CD4-positive, CD25-positive, alpha-beta regulatory T cell (primary cell): Measurements from ENCODE around the gene KIF21B. TPM values are rescaled to one million over a fixed set of nuclear protein-coding genes. Genes with fewer than 3 reads are reported as not detected.

Source experiments
- ATAC-seq, 2 donors: fragments of 150-1000 bp; cut with Tn5 transposase; one replicate each; pipeline ENCODE4 v1.10.0; 2021; ENCODE audit warnings: low read depth in 2 of 2, moderate number of reproducible peaks in 2 of 2, moderate library complexity in 1 of 2
- DNase-seq, 3 donors: peaks; one replicate each; pipeline versions ENCODE4 v3.0.0 to v3.0.0-alpha.2; 2012 to 2022; ENCODE audit warnings: mixed read lengths in 1 of 3
- H3K27ac ChIP-seq: one replicate; pipeline ENCODE4 v1.7.0; 2013; ENCODE audit warnings: mild to moderate bottlenecking, low read length; ENCODE audit not compliant: insufficient read depth, poor library complexity, severe bottlenecking
- H3K27me3 ChIP-seq: one replicate; pipeline ENCODE4 v1.7.0; 2013; ENCODE audit warnings: low read length; ENCODE audit not compliant: control insufficient read depth, insufficient read depth
- H3K36me3 ChIP-seq: one replicate; pipeline ENCODE4 v1.7.0; 2013; ENCODE audit warnings: mild to moderate bottlenecking, low read length, moderate library complexity; ENCODE audit not compliant: control insufficient read depth, insufficient read depth
- H3K4me1 ChIP-seq: 2 replicates; pipeline ENCODE4 v1.7.0; 2013; ENCODE audit warnings: mild to moderate bottlenecking, low read length; ENCODE audit not compliant: insufficient read depth, control insufficient read depth, poor library complexity, severe bottlenecking
- H3K4me3 ChIP-seq: one replicate; pipeline ENCODE4 v1.7.0; 2013; ENCODE audit warnings: low read depth, mild to moderate bottlenecking, low read length, moderate library complexity
- H3K9me3 ChIP-seq, 2 experiments: 1 replicate in 1 of 2; 2 replicates in 1 of 2; pipeline ENCODE4 v1.7.0; 2013; ENCODE audit warnings: low read length in 2 of 2, mild to moderate bottlenecking in 1 of 2, moderate library complexity in 1 of 2; ENCODE audit not compliant: control insufficient read depth in 2 of 2
- H3K27ac Mint-ChIP-seq, 3 donors: one replicate each; pipeline ENCODE4 v1.8.0; 2020 to 2022; ENCODE audit warnings: mild to moderate bottlenecking in 3 of 3, mixed read lengths in 3 of 3, moderate library complexity in 2 of 3
- H3K27me3 Mint-ChIP-seq: one replicate; pipeline ENCODE4 v1.8.0; 2022; ENCODE audit warnings: mild to moderate bottlenecking, mixed read lengths
- H3K36me3 Mint-ChIP-seq: one replicate; pipeline ENCODE4 v1.8.0; 2020; ENCODE audit warnings: mixed read lengths
- H3K4me1 Mint-ChIP-seq, 4 donors: one replicate each; pipeline ENCODE4 v1.8.0; 2020 to 2022; ENCODE audit warnings: mixed read lengths in 4 of 4, mild to moderate bottlenecking in 1 of 4
- H3K4me3 Mint-ChIP-seq, 4 donors: one replicate each; pipeline ENCODE4 v1.8.0; 2020 to 2022; ENCODE audit warnings: mild to moderate bottlenecking in 4 of 4, mixed read lengths in 4 of 4, moderate library complexity in 3 of 4
- H3K9me3 Mint-ChIP-seq, 7 donors: one replicate each; pipeline ENCODE4 v1.8.0; 2020 to 2022; ENCODE audit warnings: mixed read lengths in 7 of 7, mild to moderate bottlenecking in 3 of 7, moderate library complexity in 2 of 7
- polyA plus RNA-seq, 4 donors: library from polyadenylated mRNA; unstranded; fragments of 300-500 nt; fragmentation: Illumina TruSeq; gene quantifications; one replicate each; pipeline ENCODE4 v1.2.3, GENCODE V29; 2021
- total RNA-seq: library from RNA; stranded (reverse); gene quantifications from one replicate; pipeline ENCODE4 v1.2.3, GENCODE V29; 2022

KIF21B gene, protein sequence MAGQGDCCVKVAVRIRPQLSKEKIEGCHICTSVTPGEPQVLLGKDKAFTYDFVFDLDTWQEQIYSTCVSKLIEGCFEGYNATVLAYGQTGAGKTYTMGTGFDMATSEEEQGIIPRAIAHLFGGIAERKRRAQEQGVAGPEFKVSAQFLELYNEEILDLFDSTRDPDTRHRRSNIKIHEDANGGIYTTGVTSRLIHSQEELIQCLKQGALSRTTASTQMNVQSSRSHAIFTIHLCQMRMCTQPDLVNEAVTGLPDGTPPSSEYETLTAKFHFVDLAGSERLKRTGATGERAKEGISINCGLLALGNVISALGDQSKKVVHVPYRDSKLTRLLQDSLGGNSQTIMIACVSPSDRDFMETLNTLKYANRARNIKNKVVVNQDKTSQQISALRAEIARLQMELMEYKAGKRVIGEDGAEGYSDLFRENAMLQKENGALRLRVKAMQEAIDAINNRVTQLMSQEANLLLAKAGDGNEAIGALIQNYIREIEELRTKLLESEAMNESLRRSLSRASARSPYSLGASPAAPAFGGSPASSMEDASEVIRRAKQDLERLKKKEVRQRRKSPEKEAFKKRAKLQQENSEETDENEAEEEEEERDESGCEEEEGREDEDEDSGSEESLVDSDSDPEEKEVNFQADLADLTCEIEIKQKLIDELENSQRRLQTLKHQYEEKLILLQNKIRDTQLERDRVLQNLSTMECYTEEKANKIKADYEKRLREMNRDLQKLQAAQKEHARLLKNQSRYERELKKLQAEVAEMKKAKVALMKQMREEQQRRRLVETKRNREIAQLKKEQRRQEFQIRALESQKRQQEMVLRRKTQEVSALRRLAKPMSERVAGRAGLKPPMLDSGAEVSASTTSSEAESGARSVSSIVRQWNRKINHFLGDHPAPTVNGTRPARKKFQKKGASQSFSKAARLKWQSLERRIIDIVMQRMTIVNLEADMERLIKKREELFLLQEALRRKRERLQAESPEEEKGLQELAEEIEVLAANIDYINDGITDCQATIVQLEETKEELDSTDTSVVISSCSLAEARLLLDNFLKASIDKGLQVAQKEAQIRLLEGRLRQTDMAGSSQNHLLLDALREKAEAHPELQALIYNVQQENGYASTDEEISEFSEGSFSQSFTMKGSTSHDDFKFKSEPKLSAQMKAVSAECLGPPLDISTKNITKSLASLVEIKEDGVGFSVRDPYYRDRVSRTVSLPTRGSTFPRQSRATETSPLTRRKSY (N-terminal part only)
- total RNA-seq (96.9 TPM), polyA plus RNA-seq (1 to 10 TPM; 2.3 to 3.5 (median 3.0) TPM)

DNA sequence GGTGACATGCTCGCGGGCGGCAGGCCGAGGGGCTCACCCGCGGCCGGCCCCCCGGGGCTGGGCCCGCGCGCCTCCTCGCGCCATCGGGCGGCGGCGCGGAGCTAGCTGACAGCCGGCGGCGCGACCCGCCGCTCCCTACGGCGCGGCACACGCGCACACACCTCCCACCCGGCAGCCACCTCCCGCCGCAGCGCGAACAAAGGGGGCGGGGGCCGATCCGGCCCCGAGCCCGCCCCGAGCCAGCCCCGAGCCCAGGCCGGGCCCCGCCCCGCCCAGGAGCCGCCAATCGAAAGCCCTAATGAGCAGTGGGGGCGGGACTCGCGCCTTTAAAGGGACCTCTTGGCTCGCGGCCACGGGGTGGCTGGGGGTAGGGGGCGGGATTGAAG lies at the start of gene KIF21B:
KIF21B (minus strand) TSS at position 198 of the 386 bp plus-strand sequence. CDS start 331 bp downstream, outside the sequence.
- no peaks in the 10 kb centered on the region for H3K36me3 Mint-ChIP-seq
- H3K9me3 Mint-ChIP-seq = no peaks in the 10 kb centered on the region
- DNase-seq (peak; percentile 89 to 91 (median 91)), ATAC-seq (peak; percentile 83)
- peak within 1 kb of the TSS; percentile 92 to 98 (median 96) for H3K27ac Mint-ChIP-seq
- H3K36me3 ChIP-seq = no peaks in the 10 kb centered on the region
- peak within 1 kb of the TSS; percentile 97 to 99 (median 98) for H3K4me3 Mint-ChIP-seq
- H3K4me1 Mint-ChIP-seq = peaks cover 12 to 79% (median 42%) of the 10 kb centered on the region in 4 donors
- no peaks in the 10 kb centered on the region for H3K9me3 ChIP-seq
- H3K27ac ChIP-seq = peak within 1 kb of the TSS; percentile 87
- peak within 1 kb of the TSS; percentile 86 for H3K4me3 ChIP-seq
- no peaks in the 10 kb centered on the region for H3K27me3 ChIP-seq
- peaks cover 65% of the 10 kb centered on the region for H3K4me1 ChIP-seq
- H3K27me3 Mint-ChIP-seq = peaks cover 4% of the 10 kb centered on the region

DNA sequence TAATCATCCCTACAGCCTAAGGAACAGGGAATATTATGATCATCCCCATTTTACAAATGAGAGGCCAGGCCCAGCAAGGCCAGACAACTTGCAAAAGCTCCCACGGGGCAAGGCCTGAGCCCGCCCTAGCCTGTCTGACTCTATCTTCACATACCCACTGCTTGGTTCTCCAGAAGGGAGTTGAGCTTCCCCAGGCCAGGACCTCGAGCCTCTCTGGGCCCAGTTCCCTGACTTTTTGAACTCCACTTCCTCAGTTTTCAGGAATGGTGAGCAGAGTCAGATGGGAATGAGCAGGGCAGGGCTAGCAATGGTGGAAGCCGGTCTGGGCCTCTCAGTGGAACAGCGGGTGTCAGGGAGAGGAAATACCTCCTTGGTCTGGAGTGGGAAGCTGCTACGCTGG lies 49.4 kb upstream of the KIF21B start:
- Mint-ChIP-seq H3K9me3 (no peaks in the 10 kb centered on the region), H3K4me1 (no peaks in the 10 kb centered on the region), H3K4me3 (no peak overlapping the region), H3K36me3 (no peaks in the 10 kb centered on the region), H3K27me3 (peaks cover 4% of the 10 kb centered on the region), H3K27ac (no peak overlapping the region)
- ATAC-seq (no peak), DNase-seq (no peak)
- Histone ChIP-seq H3K4me3 (no peak overlapping the region), H3K4me1 (no peaks in the 10 kb centered on the region), H3K27me3 (no peaks in the 10 kb centered on the region), H3K9me3 (no peaks in the 10 kb centered on the region), H3K36me3 (no peaks in the 10 kb centered on the region), H3K27ac (no peak overlapping the region)

DNA sequence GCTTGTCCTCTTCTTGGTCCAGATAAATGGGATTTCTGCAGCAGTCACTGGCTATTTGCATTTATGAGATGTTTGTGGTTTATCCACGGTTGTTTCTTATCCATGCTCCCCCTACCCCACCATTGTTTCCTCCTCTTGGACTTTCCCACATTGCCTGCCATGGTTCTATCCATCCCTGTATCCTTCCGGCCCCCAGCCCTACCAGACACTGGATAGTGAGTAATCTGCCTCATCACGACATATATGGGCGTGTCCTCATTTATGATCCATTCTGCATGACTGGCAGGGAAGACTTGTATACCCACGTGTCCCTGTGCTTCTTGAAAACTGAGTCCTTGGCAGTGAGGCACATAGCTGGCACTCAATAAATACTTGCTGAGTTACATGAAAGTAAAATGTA lies 48.6 kb upstream of the KIF21B start:
- no peaks in the 10 kb centered on the region for H3K36me3 ChIP-seq
- H3K27ac ChIP-seq = no peak overlapping the region
- Mint-ChIP-seq H3K36me3 (no peaks in the 10 kb centered on the region), H3K9me3 (no peaks in the 10 kb centered on the region), H3K27ac (no peak overlapping the region), H3K4me3 (no peak overlapping the region), H3K4me1 (no peaks in the 10 kb centered on the region), H3K27me3 (peaks cover 4% of the 10 kb centered on the region)
- ATAC-seq (no peak), DNase-seq (no peak)
- H3K4me3 ChIP-seq = no peak overlapping the region
- no peaks in the 10 kb centered on the region for H3K4me1 ChIP-seq
- H3K9me3 ChIP-seq = no peaks in the 10 kb centered on the region
- H3K27me3 ChIP-seq = no peaks in the 10 kb centered on the region

DNA sequence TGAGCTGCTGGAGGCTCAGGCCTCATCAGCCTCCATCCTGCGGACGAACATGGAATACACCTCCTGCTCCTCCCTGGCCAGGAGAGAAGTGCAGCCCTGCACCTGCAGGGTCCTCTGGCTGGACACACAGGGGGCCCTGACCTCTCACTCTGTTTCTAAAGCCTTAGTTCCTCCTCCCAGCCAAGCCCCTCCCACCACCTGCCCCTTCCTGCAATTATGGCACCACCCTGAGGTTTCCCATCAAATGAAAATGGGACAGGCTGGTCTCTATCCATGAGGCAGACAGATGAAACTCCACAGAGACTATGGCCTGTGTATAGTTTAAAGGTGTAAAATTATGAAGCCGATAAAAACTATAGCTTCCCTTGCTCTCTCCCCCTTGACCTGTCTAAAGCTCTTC lies 46.1 kb upstream of the KIF21B start:
- DNase-seq (no peak), ATAC-seq (no peak)
- no peaks in the 10 kb centered on the region for H3K9me3 ChIP-seq
- Mint-ChIP-seq H3K27ac (no peak overlapping the region), H3K4me3 (no peak overlapping the region), H3K4me1 (no peaks in the 10 kb centered on the region), H3K36me3 (no peaks in the 10 kb centered on the region), H3K9me3 (no peaks in the 10 kb centered on the region), H3K27me3 (no peaks in the 10 kb centered on the region)
- no peaks in the 10 kb centered on the region for H3K27me3 ChIP-seq
- no peaks in the 10 kb centered on the region for H3K4me1 ChIP-seq
- no peaks in the 10 kb centered on the region for H3K36me3 ChIP-seq
- H3K4me3 ChIP-seq = no peak overlapping the region
- H3K27ac ChIP-seq = no peak overlapping the region

DNA sequence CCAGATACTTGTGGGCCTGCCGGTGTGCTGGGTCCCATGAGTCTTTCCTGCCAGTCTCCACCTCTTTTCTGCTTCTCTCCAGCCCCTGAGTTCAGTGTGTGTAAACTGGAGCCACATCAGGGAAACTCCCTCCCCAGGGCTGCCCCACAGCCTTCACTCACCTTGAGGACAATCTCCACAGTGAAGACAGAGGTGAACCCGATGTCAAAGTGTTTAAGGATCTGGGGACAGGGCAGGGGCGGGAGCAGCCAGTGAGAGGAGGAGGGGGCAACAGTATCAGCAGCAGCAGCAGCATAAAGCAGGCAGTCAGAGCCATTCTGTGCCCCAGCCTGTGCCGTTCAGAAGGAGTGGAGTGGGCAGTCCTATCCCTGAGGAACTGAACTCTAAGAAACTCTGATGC lies 45.5 kb upstream of the KIF21B start:
- ATAC-seq (no peak), DNase-seq (no peak)
- Mint-ChIP-seq H3K27me3 (no peaks in the 10 kb centered on the region), H3K36me3 (no peaks in the 10 kb centered on the region), H3K9me3 (no peaks in the 10 kb centered on the region), H3K4me3 (no peak overlapping the region), H3K4me1 (no peaks in the 10 kb centered on the region), H3K27ac (no peak overlapping the region)
- Histone ChIP-seq H3K9me3 (no peaks in the 10 kb centered on the region), H3K4me1 (no peaks in the 10 kb centered on the region), H3K36me3 (no peaks in the 10 kb centered on the region), H3K27ac (no peak overlapping the region), H3K4me3 (no peak overlapping the region), H3K27me3 (no peaks in the 10 kb centered on the region)

DNA sequence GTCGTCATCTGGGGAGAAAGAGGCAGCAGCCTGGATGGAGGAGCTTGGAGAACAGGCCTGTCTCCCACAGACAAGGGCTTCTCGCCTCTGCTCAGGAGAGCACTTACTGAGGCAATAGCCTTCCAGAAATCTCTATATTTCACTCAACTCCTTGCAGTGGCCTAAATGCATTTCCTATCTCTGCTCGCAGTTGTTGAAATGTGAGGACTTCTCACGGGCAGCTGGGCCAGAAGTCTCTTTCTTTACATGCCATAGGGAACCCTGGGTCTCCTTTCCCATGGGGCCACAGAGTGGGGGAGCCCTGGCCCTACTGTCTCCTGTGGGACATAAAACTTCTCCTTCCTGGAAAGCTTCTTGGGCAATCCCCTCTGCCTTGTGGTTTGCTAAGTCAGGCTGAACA lies 43.5 kb upstream of the KIF21B start:
- Mint-ChIP-seq H3K4me1 (no peaks in the 10 kb centered on the region), H3K27me3 (no peaks in the 10 kb centered on the region), H3K27ac (peak overlapping the region in 1 of 3 donors; percentile 71), H3K36me3 (no peaks in the 10 kb centered on the region), H3K9me3 (no peaks in the 10 kb centered on the region), H3K4me3 (no peak overlapping the region)
- DNase-seq = no peak
- no peaks in the 10 kb centered on the region for H3K4me1 ChIP-seq
- no peak for ATAC-seq
- H3K27ac ChIP-seq = no peak overlapping the region
- H3K9me3 ChIP-seq = no peaks in the 10 kb centered on the region
- H3K27me3 ChIP-seq = no peaks in the 10 kb centered on the region
- H3K36me3 ChIP-seq = no peaks in the 10 kb centered on the region
- no peak overlapping the region for H3K4me3 ChIP-seq

DNA sequence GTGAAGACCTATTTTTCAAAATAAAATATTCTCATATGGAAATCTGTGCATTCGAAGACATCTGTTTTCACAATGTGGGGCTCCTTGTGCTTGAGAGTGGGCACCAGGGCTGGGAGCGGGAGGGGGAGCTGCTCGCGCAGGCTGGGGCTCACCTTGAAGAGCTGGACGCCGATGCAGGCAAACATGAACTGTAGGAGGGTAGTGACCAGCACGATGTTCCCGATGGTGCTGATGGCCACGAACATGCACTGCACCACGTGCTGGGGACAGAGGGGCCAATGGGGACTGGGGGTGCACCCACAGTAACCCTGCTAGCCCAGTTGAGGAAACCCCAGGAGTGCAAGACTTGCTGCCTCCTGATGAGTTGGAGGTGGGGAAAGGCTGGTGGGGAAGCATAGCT lies 42.2 kb upstream of the KIF21B start:
- Histone ChIP-seq H3K9me3 (no peaks in the 10 kb centered on the region), H3K4me3 (no peak overlapping the region), H3K27me3 (no peaks in the 10 kb centered on the region), H3K27ac (no peak overlapping the region), H3K36me3 (no peaks in the 10 kb centered on the region), H3K4me1 (no peaks in the 10 kb centered on the region)
- Mint-ChIP-seq H3K4me1 (no peaks in the 10 kb centered on the region), H3K36me3 (no peaks in the 10 kb centered on the region), H3K4me3 (no peak overlapping the region), H3K9me3 (no peaks in the 10 kb centered on the region), H3K27ac (no peak overlapping the region), H3K27me3 (no peaks in the 10 kb centered on the region)
- ATAC-seq = no peak
- no peak for DNase-seq
